HuH-7.5 (cell line): ENCODE data around the gene RNF151.
"Not testable (repeated sequence)": the region's sequence is repeated elsewhere in the genome, so short reads cannot be mapped to it uniquely, and the experiment has no call there.

Experiments
- DNase-seq: peaks from one replicate; pipeline ENCODE4 v3.0.0; 2011; ENCODE audit warnings: low spot score

RNF151 gene

GRCh38 chr16:1966460-1966859 lies at the start of gene RNF151:
TSS of gene RNF151 (plus strand) at chr16:1966856. CDS start at chr16:1966882, 26 bp downstream.
- DNase-seq: no peak

- DNase-seq: no peak
Measured at GRCh38 chr16:1917056-1917664, 49.5 kb upstream of the RNF151 start.

GRCh38 chr16:1917665-1918350 lies 48.8 kb upstream of the RNF151 start:
- DNase-seq: no peak

GRCh38 chr16:1918351-1919326 lies 48.0 kb upstream of the RNF151 start, which contains the start of gene HS3ST6:
TSS of gene HS3ST6 (minus strand) at chr16:1918415. CDS start at chr16:1918323, 92 bp downstream.
- DNase-seq: no peak

GRCh38 chr16:1919327-1919998 lies 47.2 kb upstream of the RNF151 start:
- no peak for DNase-seq

GRCh38 chr16:1920122-1920521 lies 46.5 kb upstream of the RNF151 start:
- DNase-seq: not testable (repeated sequence)

- DNase-seq: no peak
Measured at GRCh38 chr16:1920727-1921171, 45.9 kb upstream of the RNF151 start.

GRCh38 chr16:1922357-1922756 lies 44.3 kb upstream of the RNF151 start:
- DNase-seq: no peak

GRCh38 chr16:1923299-1924034 lies 43.2 kb upstream of the RNF151 start:
- DNase-seq: no peak

- no peak for DNase-seq
Measured at GRCh38 chr16:1924095-1924494, 42.6 kb upstream of the RNF151 start.

GRCh38 chr16:1926271-1926670 lies 40.4 kb upstream of the RNF151 start:
- no peak for DNase-seq

GRCh38 chr16:1929105-1929504 lies 37.6 kb upstream of the RNF151 start:
- DNase-seq: peak; percentile 72

GRCh38 chr16:1929578-1930337 lies 36.9 kb upstream of the RNF151 start:
- DNase-seq: peak; percentile 92

- DNase-seq: no peak
Measured at GRCh38 chr16:1930338-1930720, 36.3 kb upstream of the RNF151 start.

GRCh38 chr16:1932050-1933028 lies 34.3 kb upstream of the RNF151 start:
- no peak for DNase-seq

GRCh38 chr16:1933097-1933661 lies 33.5 kb upstream of the RNF151 start:
- DNase-seq: no peak

- no peak for DNase-seq
Measured at GRCh38 chr16:1936945-1937479, 29.6 kb upstream of the RNF151 start.

GRCh38 chr16:1938316-1938715 lies 28.3 kb upstream of the RNF151 start:
- DNase-seq: no peak

- no peak for DNase-seq
Measured at GRCh38 chr16:1938910-1939309, 27.7 kb upstream of the RNF151 start.
